H1 (cell line): ENCODE data around the gene RING1. TPM values are rescaled to one million over a fixed set of nuclear protein-coding genes. Genes with fewer than 3 reads are reported as not detected.
A peak's percentile ranks its signal among the peaks of the same experiment; 100 is the strongest.

Experiments used
- CTCF ChIA-PET: fragments of 300-600 bp; sonication (Branson Sonifier 250); formaldehyde crosslinking; loops from one replicate; lab custom pipeline; 2021; ENCODE audit not compliant: partially characterized antibody; lab: Charles Lee
- POLR2A ChIA-PET: fragments of 300-600 bp; sonication (Branson Sonifier 250); formaldehyde crosslinking; loops from one replicate; lab custom pipeline; 2021; ENCODE audit warnings: inconsistent platforms; ENCODE audit not compliant: partially characterized antibody; lab: Charles Lee
- DNase-seq, 2 experiments: peaks; one replicate each; pipeline versions ENCODE4 v3.0.0 to v3.0.0-alpha.2; 2010 to 2022; ENCODE audit warnings: low spot score in 2 of 2, low read depth in 1 of 2, mixed read lengths in 1 of 2
- FAIRE-seq: peaks from 2 replicates; lab custom pipeline; 2011; peaks lifted over from hg19 to GRCh38; lab: Jason Lieb, UNC
- H2AFZ ChIP-seq: 2 replicates; pipeline ENCODE4 v1.8.1; 2012; ENCODE audit warnings: low read length, inconsistent platforms
- H2AK5ac ChIP-seq: 2 replicates; pipeline ENCODE4 v1.6.1; 2013; ENCODE audit warnings: low read depth, low read length
- H2BK120ac ChIP-seq: replicated peaks from 2 replicates; pipeline ENCODE3; 2013; ENCODE audit warnings: low read depth, low read length, inconsistent platforms
- H2BK12ac ChIP-seq: 2 replicates; pipeline ENCODE4 v1.6.1; 2013; ENCODE audit warnings: low read depth, low read length
- H2BK15ac ChIP-seq: 2 replicates; pipeline ENCODE4 v1.6.1; 2013; ENCODE audit warnings: low read length
- H2BK20ac ChIP-seq: 2 replicates; pipeline ENCODE4 v1.6.1; 2013; ENCODE audit warnings: low read length
- H2BK5ac ChIP-seq: 2 replicates; pipeline ENCODE4 v1.6.1; 2013; ENCODE audit warnings: low read depth, low read length
- H3K14ac ChIP-seq: 2 replicates; pipeline ENCODE4 v1.6.1; 2013; ENCODE audit warnings: inconsistent platforms; ENCODE audit not compliant: insufficient read length
- H3K18ac ChIP-seq: 2 replicates; pipeline ENCODE4 v1.6.1; 2013; ENCODE audit warnings: low read length; ENCODE audit errors: extremely low read depth
- H3K23ac ChIP-seq: 2 replicates; pipeline ENCODE4 v1.6.1; 2013; ENCODE audit warnings: inconsistent platforms; ENCODE audit not compliant: insufficient read length
- H3K23me2 ChIP-seq: 2 replicates; pipeline ENCODE4 v1.6.1; 2013; ENCODE audit warnings: low read depth, low read length
- H3K27ac ChIP-seq: 2 replicates; pipeline ENCODE4 v1.6.1; 2011; ENCODE audit warnings: low read depth, low read length, inconsistent platforms
- H3K27me3 ChIP-seq, 4 experiments: replicated peaks in 1 of 4; 1 replicate in 1 of 4; 2 replicates in 3 of 4; pipeline versions ENCODE4 v1.6.1 to v1.8.1; 2011 to 2013; ENCODE audit warnings: low read length in 3 of 4, mild to moderate bottlenecking in 3 of 4, inconsistent platforms in 2 of 4, mixed read lengths in 2 of 4, moderate library complexity in 1 of 4; ENCODE audit not compliant: control insufficient read depth in 3 of 4, insufficient read depth in 3 of 4; ENCODE audit errors: extremely low read depth in 1 of 4
- H3K36me3 ChIP-seq, 4 experiments: 2 replicates each; pipeline versions ENCODE4 v1.6.1 to v1.8.1; 2011 to 2013; ENCODE audit warnings: mild to moderate bottlenecking in 4 of 4, low read length in 3 of 4, moderate library complexity in 2 of 4, control low read depth in 1 of 4, inconsistent platforms in 1 of 4; ENCODE audit not compliant: insufficient read depth in 4 of 4, control insufficient read depth in 2 of 4
- H3K4ac ChIP-seq: replicated peaks from 2 replicates; pipeline ENCODE3; 2013; ENCODE audit warnings: low read length, low read depth, mixed read lengths, inconsistent platforms; ENCODE audit not compliant: insufficient read length
- H3K4me1 ChIP-seq, 4 experiments: replicated peaks in 1 of 4; 1 replicate in 1 of 4; 2 replicates in 3 of 4; pipeline versions ENCODE4 v1.6.1 to v1.8.1; 2011 to 2013; ENCODE audit warnings: low read length in 3 of 4, inconsistent platforms in 2 of 4, mixed read lengths in 1 of 4; ENCODE audit not compliant: insufficient read depth in 4 of 4, control insufficient read depth in 3 of 4
- H3K4me2 ChIP-seq, 2 experiments: 2 replicates each; pipeline versions ENCODE4 v1.6.1 to v1.8.1; 2011 to 2013; ENCODE audit warnings: low read depth in 2 of 2, low read length in 2 of 2, control low read depth in 1 of 2, inconsistent platforms in 1 of 2, mild to moderate bottlenecking in 1 of 2; ENCODE audit not compliant: insufficient read depth in 1 of 2
- H3K4me3 ChIP-seq, 4 experiments: fragments of 200-600, 300-600 bp in 1 of 4; sonication (generic), shearing (Covaris generic), sonication (Bioruptor Twin) in 1 of 4; 2 replicates each; pipeline versions ENCODE4 v1.5.1 to v1.8.1; 2011 to 2016; ENCODE audit warnings: low read length in 4 of 4, low read depth in 3 of 4, control low read depth in 2 of 4, inconsistent platforms in 2 of 4, mild to moderate bottlenecking in 2 of 4, mixed read lengths in 1 of 4, moderate library complexity in 1 of 4; ENCODE audit not compliant: insufficient read depth in 2 of 4; ENCODE audit errors: extremely low read depth in 1 of 4
- H3K56ac ChIP-seq: replicated peaks from 2 replicates; pipeline ENCODE3; 2013; ENCODE audit warnings: low read depth, mild to moderate bottlenecking, mixed read lengths, low read length, inconsistent platforms; ENCODE audit not compliant: insufficient read length
- H3K79me1 ChIP-seq: 2 replicates; pipeline ENCODE4 v1.6.1; 2013; ENCODE audit warnings: low read depth, low read length, control low read depth
- H3K79me2 ChIP-seq, 2 experiments: 2 replicates each; pipeline versions ENCODE4 v1.6.1 to v1.8.1; 2012 to 2013; ENCODE audit warnings: low read length in 2 of 2, mild to moderate bottlenecking in 2 of 2, inconsistent platforms in 1 of 2; ENCODE audit not compliant: insufficient read depth in 2 of 2, control insufficient read depth in 1 of 2
- H3K9ac ChIP-seq, 4 experiments: replicated peaks in 1 of 4; 1 replicate in 1 of 4; 2 replicates in 3 of 4; pipeline versions ENCODE4 v1.6.1 to v1.8.1; 2011 to 2013; ENCODE audit warnings: low read depth in 3 of 4, low read length in 3 of 4, control low read depth in 2 of 4, mild to moderate bottlenecking in 2 of 4, moderate library complexity in 2 of 4, inconsistent platforms in 1 of 4; ENCODE audit errors: extremely low read depth in 1 of 4
- H3K9me3 ChIP-seq, 2 experiments: 2 replicates each; pipeline versions ENCODE4 v1.6.1 to v1.8.1; 2012 to 2013; ENCODE audit warnings: mild to moderate bottlenecking in 2 of 2, moderate library complexity in 2 of 2, control low read depth in 1 of 2, inconsistent platforms in 1 of 2, low read depth in 1 of 2, low read length in 1 of 2, mixed read lengths in 1 of 2; ENCODE audit not compliant: insufficient read depth in 2 of 2
- H4K20me1 ChIP-seq, 2 experiments: replicated peaks in 1 of 2; 2 replicates each; pipeline versions ENCODE3 to v1.8.1; 2011 to 2013; ENCODE audit warnings: inconsistent platforms in 2 of 2, low read length in 2 of 2, mild to moderate bottlenecking in 1 of 2; ENCODE audit not compliant: insufficient read depth in 2 of 2, control insufficient read depth in 1 of 2
- H4K5ac ChIP-seq: 2 replicates; pipeline ENCODE4 v1.6.1; 2013; ENCODE audit warnings: low read length, low read depth, mixed read lengths, inconsistent platforms; ENCODE audit not compliant: insufficient read length
- H4K8ac ChIP-seq: 2 replicates; pipeline ENCODE4 v1.8.0; 2013; ENCODE audit warnings: mild to moderate bottlenecking, moderate library complexity, low read length, inconsistent platforms; ENCODE audit not compliant: insufficient read depth; ENCODE audit errors: extremely low read depth
- H4K91ac ChIP-seq: replicated peaks from 2 replicates; pipeline ENCODE3; 2013; ENCODE audit warnings: low read length, mixed read lengths, inconsistent platforms; ENCODE audit not compliant: insufficient read length
- GTF2F1 ChIP-seq: IDR thresholded peaks from 2 replicates; pipeline ENCODE4 v1.6.1; 2012; ENCODE audit warnings: low read depth, low read length, improper control_type of control experiment, borderline replicate concordance
- JUND ChIP-seq: IDR thresholded peaks from 2 replicates; pipeline ENCODE4 v1.6.1; 2011; ENCODE audit warnings: mild to moderate bottlenecking, improper control_type of control experiment, low read length
- KDM4A ChIP-seq: IDR thresholded peaks from one replicate; pipeline ENCODE4 v1.7.1; 2012; ENCODE audit warnings: low read depth, mild to moderate bottlenecking, moderate library complexity, low read length, inconsistent platforms; ENCODE audit not compliant: severe bottlenecking
- MAFK ChIP-seq: IDR thresholded peaks from 2 replicates; pipeline ENCODE4 v1.6.1; 2012; ENCODE audit warnings: low read depth, mild to moderate bottlenecking, improper control_type of control experiment, low read length
- RAD21 ChIP-seq, 2 experiments: IDR thresholded peaks in 1 of 2; conservative IDR thresholded peaks in 1 of 2; 2 replicates each; pipeline ENCODE4 v1.6.1; 2011; ENCODE audit warnings: low read depth in 2 of 2, low read length in 2 of 2, improper control_type of control experiment in 1 of 2, inconsistent platforms in 1 of 2, mild to moderate bottlenecking in 1 of 2, moderate library complexity in 1 of 2
- RFX5 ChIP-seq: IDR thresholded peaks from 2 replicates; pipeline ENCODE4 v1.6.1; 2011; ENCODE audit warnings: low read depth, low read length, improper control_type of control experiment, borderline replicate concordance
- RNF2 ChIP-seq: fragments of 200-900, 300-1000 bp; sonication (generic); IDR thresholded peaks from 2 replicates; pipeline ENCODE4 v1.7.1; 2016; ENCODE audit warnings: borderline replicate concordance, low read depth, mild to moderate bottlenecking, antibody characterized with exemption, low read length; ENCODE audit not compliant: poor library complexity, severe bottlenecking; ENCODE audit errors: missing control alignments
- SIN3A ChIP-seq, 2 experiments: IDR thresholded peaks in 1 of 2; conservative IDR thresholded peaks in 1 of 2; 2 replicates each; pipeline ENCODE4 v1.6.1; 2011 to 2012; ENCODE audit warnings: low read length in 2 of 2, improper control_type of control experiment in 1 of 2, low read depth in 1 of 2, mild to moderate bottlenecking in 1 of 2
- SRF ChIP-seq: IDR thresholded peaks from 2 replicates; pipeline ENCODE4 v1.6.1; 2011; ENCODE audit warnings: mild to moderate bottlenecking, low read depth, low read length, moderate library complexity
- SUZ12 ChIP-seq: fragments of 200-600 bp; sonication (generic); IDR thresholded peaks from 2 replicates; pipeline ENCODE4 v1.6.1; 2012; ENCODE audit warnings: mild to moderate bottlenecking, inconsistent platforms, low read length, moderate library complexity, mixed read lengths
- TCF12 ChIP-seq: IDR thresholded peaks from 2 replicates; pipeline ENCODE4 v1.6.1; 2011; ENCODE audit warnings: low read depth, mild to moderate bottlenecking, low read length
- WGBS, 2 experiments: shearing (Covaris generic) in 1 of 2; methylation state at CpG; one replicate each; pipeline versions ENCODE4 v1.1.6 to v1.1.7; 2013 to 2015; ENCODE audit warnings: low lambda C conversion rate in 2 of 2, mixed read lengths in 2 of 2, inconsistent platforms in 1 of 2, low coverage in 1 of 2, missing lambda C conversion rate in 1 of 2; ENCODE audit not compliant: insufficient replicate concordance in 2 of 2, insufficient coverage in 1 of 2, insufficient read length in 1 of 2; ENCODE audit errors: extremely low coverage in 1 of 2, missing lambda C conversion rate in 1 of 2; 5-methylcytosine and 5-hydroxymethylcytosine counted together
- polyA plus RNA-seq, 7 experiments: library from polyadenylated mRNA; depleted of rRNA in 3 of 7; stranded (reverse) in 5 of 7; unstranded in 2 of 7; fragments of >200 nt in 5 of 7; fragments of 200-250 nt in 2 of 7; gene quantifications; 1 replicate in 5 of 7; 2 replicates in 1 of 7; 4 replicates in 1 of 7; pipeline versions ENCODE4 v1.2.1 to v1.2.3, GENCODE V29; 2011 to 2013; ENCODE audit warnings: missing spikeins in 2 of 7, mixed read lengths in 2 of 7
- total RNA-seq: library from RNA; stranded (reverse); fragmentation: NEBNext Ultra II Directional; extraction: Animal tissue kit (Norgen Biotek cat#: 25700); gene quantifications from 2 replicates; pipeline ENCODE4 v1.2.1, GENCODE V29; 2021
- TF ChIP-seq, protein P1 (sequence below): IDR thresholded peaks from 2 replicates; pipeline ENCODE4 v1.6.1; 2012; ENCODE audit warnings: inconsistent platforms

Gene RING1
- total and polyA plus RNA-seq, 2 of the 8 experiments (the other 6 are each of a cell fraction or from before 2014, with no cell fraction given): 16.4 to 26.0 TPM

DNA sequence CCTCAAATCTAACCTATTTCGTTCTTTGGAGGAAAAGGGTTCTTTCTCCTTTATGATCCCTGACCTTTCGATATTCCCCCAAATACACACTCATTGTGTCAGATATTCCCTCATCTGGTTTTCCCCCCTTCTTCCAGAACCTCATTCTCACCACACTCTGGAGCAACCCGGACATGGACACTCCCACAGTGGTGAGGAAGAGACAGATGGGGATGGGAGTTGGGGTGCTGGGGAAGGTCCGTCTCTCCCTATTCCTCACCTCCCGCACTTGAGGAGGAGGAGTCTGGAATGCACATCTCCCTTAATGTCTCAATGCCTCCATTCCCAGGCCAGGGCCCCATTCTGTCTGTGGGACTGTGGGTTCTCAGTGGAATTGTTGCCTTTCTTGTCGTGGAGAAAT lies 6.4 kb upstream of the RING1 start:
- H2BK20ac ChIP-seq: no peak overlapping the region
- DNase-seq (no peak), FAIRE-seq (no peak)
- H2BK15ac ChIP-seq: no peak overlapping the region
- 88% methylated on average over 6 of the region's 6 CpGs; no CpG with 5 or more reads in 1 of the 2 experiments for WGBS, 2 experiments
- peaks cover 5 to 18% of the 10 kb centered on the region in 2 experiments for H4K20me1 ChIP-seq
- H3K79me1 ChIP-seq: peaks cover 16% of the 10 kb centered on the region
- no peak overlapping the region for H3K56ac ChIP-seq
- POLR2A ChIA-PET: interaction anchor here (1.8 kb wide), 1 partner anchor 70 kb away, joined by 4 read pairs; the partner anchor contains the start of genes RPS18 and VPS52
- H3K23me2 ChIP-seq: peaks cover 20% of the 10 kb centered on the region
- H3K4me3 ChIP-seq: peak overlapping the region; percentile 87 to 89 (median 88); a peak in 7 of 8 replicates
- no peak overlapping the region for H4K91ac ChIP-seq
- H3K4me1 ChIP-seq: peaks cover 9 to 38% (median 14%) of the 10 kb centered on the region in 4 experiments
- H3K14ac ChIP-seq: no peak overlapping the region
- CTCF ChIA-PET: interaction anchor here (1.5 kb wide), 2 partner anchors 9 to 46 kb away, joined by 5 to 6 read pairs; no protein-coding TSS in a partner anchor
- H3K79me2 ChIP-seq: peaks cover 3 to 22% of the 10 kb centered on the region in 2 experiments; a peak in 3 of 4 replicates
- no peak overlapping the region for H4K5ac ChIP-seq
- H3K4me2 ChIP-seq: peak overlapping the region; percentile 96 to 99; a peak in 3 of 4 replicates
- no peaks in the 10 kb centered on the region for H3K9me3 ChIP-seq
- H3K9ac ChIP-seq: peak overlapping the region in 1 of 4 experiments; percentile 91; a peak in 1 of 7 replicates
- H3K4ac ChIP-seq: no peak overlapping the region
- H2BK120ac ChIP-seq: no peak overlapping the region
- H2BK12ac ChIP-seq: no peak overlapping the region
- H2AFZ ChIP-seq: no peak overlapping the region
- no peak overlapping the region for H4K8ac ChIP-seq
- H3K18ac ChIP-seq: no peak overlapping the region
- H2AK5ac ChIP-seq: no peak overlapping the region
- H3K27ac ChIP-seq: no peak overlapping the region
- H2BK5ac ChIP-seq: no peak overlapping the region
- H3K27me3 ChIP-seq: peaks cover 6 to 19% (median 16%) of the 10 kb centered on the region in 4 experiments; a peak in 6 of 7 replicates
- H3K23ac ChIP-seq: no peak overlapping the region
- peaks cover 7 to 23% (median 14%) of the 10 kb centered on the region in 4 experiments for H3K36me3 ChIP-seq
- TF ChIP-seq RAD21 (IDR thresholded peaks at IDR 0.05 in 1 of 2, conservative IDR thresholded peaks at IDR 0.05 in 1 of 2; ENCODE audit: low read depth in 2 of 2, low read length in 2 of 2): no peak
- TF ChIP-seq KDM4A: no peak
- no peak for TF ChIP-seq JUND
- TF ChIP-seq MAFK: no peak
- TF ChIP-seq SRF: no peak
- TF ChIP-seq, protein P1, sequence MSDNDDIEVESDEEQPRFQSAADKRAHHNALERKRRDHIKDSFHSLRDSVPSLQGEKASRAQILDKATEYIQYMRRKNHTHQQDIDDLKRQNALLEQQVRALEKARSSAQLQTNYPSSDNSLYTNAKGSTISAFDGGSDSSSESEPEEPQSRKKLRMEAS: no peak
- no peak for TF ChIP-seq SUZ12
- TF ChIP-seq SIN3A (conservative IDR thresholded peaks at IDR 0.05 in 1 of 2, IDR thresholded peaks at IDR 0.05 in 1 of 2; ENCODE audit: low read depth in 1 of 2, low read length in 2 of 2): no peak
- TF ChIP-seq GTF2F1: no peak
- TF ChIP-seq RNF2: no peak
- TF ChIP-seq RFX5: no peak
- no peak for TF ChIP-seq TCF12
